Articular chondrocyte of knee joint (primary cell): ENCODE data around the gene DCAF4. TPM values are rescaled to one million over a fixed set of nuclear protein-coding genes. Genes with fewer than 3 reads are reported as not detected.

Experiments used
- total RNA-seq: library from RNA; depleted of rRNA; stranded (reverse); fragments of >200 nt; gene quantifications from 2 replicates; pipeline ENCODE4 v1.2.3, GENCODE V29; 2012

DCAF4 gene, protein sequence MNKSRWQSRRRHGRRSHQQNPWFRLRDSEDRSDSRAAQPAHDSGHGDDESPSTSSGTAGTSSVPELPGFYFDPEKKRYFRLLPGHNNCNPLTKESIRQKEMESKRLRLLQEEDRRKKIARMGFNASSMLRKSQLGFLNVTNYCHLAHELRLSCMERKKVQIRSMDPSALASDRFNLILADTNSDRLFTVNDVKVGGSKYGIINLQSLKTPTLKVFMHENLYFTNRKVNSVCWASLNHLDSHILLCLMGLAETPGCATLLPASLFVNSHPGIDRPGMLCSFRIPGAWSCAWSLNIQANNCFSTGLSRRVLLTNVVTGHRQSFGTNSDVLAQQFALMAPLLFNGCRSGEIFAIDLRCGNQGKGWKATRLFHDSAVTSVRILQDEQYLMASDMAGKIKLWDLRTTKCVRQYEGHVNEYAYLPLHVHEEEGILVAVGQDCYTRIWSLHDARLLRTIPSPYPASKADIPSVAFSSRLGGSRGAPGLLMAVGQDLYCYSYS
- 11.9 and 18.9 TPM in 2 replicates for total RNA-seq

DNA sequence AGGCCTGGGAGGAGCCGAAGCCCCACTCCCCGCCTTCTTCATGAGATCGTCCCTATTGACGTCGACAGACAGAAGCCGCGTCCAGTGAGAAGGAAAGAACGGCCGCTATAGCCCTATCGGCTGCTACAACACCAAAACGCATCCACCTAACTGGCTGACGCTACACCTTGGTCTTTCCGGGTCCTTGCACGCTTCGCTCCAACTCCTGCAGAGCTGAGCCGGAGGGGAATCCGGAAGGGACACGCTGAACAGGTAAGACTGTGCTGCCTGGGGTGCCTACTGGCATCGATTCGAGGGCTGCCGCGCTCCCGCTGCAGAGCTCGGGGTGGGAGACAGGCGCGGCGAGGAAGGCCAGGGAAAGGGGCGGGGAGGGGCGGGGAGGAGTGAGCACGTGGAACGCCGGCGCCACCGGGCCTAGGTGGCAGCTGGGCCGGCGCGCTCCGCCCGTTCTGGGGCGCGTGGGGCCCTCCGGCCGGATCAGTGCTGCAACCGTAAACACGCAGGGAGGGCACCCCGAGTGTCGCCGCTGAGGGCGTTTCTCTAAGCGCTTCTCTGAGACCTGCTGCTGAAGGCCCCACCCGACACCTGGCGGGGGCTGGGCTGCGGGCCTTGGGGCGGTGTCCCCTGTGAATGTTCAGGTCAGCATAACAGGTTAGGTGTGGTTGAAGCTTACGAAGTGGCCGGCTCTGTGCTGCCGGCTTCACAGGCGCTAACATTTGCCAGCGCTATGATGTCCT, at the start of gene DCAF4:
DCAF4 (plus strand) TSS at position 173 of the 737 bp plus-strand sequence. CDS start 11,515 bp downstream, outside the sequence.

DNA sequence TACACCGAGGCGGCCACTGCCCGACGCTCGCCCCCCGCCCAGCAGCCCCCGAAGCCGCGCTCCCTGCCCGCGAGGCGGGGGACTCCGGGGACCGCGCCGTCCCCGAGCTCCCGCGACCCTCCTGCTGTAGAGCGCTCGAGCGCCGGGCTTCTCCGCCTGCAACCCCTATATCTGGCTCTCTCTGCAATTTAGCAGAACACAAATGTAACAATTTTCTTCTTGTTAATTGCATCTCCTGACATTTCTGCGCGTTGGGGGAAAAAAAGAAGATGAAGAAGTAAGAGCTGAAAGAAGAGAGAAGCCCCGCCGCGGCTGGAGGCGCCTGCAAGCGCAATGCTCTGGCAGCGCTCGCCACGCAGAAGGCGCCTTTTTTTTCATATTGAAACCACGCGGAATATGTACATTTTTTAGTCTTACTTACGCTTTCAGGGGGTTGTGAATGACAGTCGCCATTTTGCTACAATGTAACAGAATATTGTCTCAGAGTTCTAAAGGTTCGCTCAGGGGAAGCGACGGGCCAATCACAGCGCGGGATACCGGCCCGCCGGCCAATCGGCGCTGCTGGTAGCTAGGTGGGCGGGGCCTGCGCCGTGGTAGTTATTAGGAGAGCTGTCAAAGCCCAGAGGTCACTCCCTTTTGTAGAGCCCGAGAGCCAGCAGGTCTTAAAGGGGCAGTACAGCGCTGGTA, 32.5 kb upstream of the DCAF4 start, which contains the start of gene DPF3:
DPF3 (minus strand) TSS at position 466 of the 687 bp plus-strand sequence; CDS start at position 453, 13 bp downstream.

Other genes with a start within 250 kb of the DCAF4 start
- gene DPF3, start 32.4 kb upstream of the DCAF4 start, total RNA-seq = 0.22 and 1.6 TPM in 2 replicates
- 28.7 and 30.5 TPM in 2 replicates for gene ZFYVE1, start 100.6 kb downstream of the DCAF4 start, total RNA-seq
- gene RBM25, start 132.1 kb downstream of the DCAF4 start, total RNA-seq = 53.1 and 57.1 TPM in 2 replicates
- 68.7 and 71.9 TPM in 2 replicates for gene PSEN1, start 210.0 kb downstream of the DCAF4 start, total RNA-seq